CD8-positive, alpha-beta memory T cell (primary cell): Measurements from ENCODE around the gene PADI6. TPM values are rescaled to one million over a fixed set of nuclear protein-coding genes. Genes with fewer than 3 reads are reported as not detected.
A peak's percentile ranks its signal among the peaks of the same experiment; 100 is the strongest.
"Not testable (repeated sequence)": the region's sequence is repeated elsewhere in the genome, so short reads cannot be mapped to it uniquely, and the experiment has no call there.

Source experiments
- CTCF ChIA-PET: fragments of 350-600 bp; sonication (Branson Sonifier 250); formaldehyde crosslinking; loops from one replicate; lab custom pipeline; 2021; ENCODE audit warnings: antibody characterized with exemption; lab: Charles Lee
- POLR2A ChIA-PET: fragments of 350-600 bp; sonication (Branson Sonifier 250); formaldehyde crosslinking; loops from one replicate; lab custom pipeline; 2021; ENCODE audit warnings: antibody characterized with exemption; lab: Charles Lee
- DNase-seq, 5 donors: peaks; one replicate each; pipeline versions ENCODE4 v3.0.0 to v3.0.0-alpha.2; 2020 to 2022; ENCODE audit warnings: mixed read lengths in 1 of 5
- H3K27ac ChIP-seq: one replicate; pipeline ENCODE4 v1.7.0; 2013; ENCODE audit warnings: low read depth, mild to moderate bottlenecking, low read length, moderate library complexity
- H3K27me3 ChIP-seq: 2 replicates; pipeline ENCODE4 v1.7.0; 2013; ENCODE audit warnings: low read length, mild to moderate bottlenecking; ENCODE audit not compliant: insufficient read depth, poor library complexity, severe bottlenecking
- H3K36me3 ChIP-seq: 2 replicates; pipeline ENCODE4 v1.7.0; 2013; ENCODE audit warnings: mild to moderate bottlenecking, low read length, moderate library complexity; ENCODE audit not compliant: insufficient read depth
- H3K4me1 ChIP-seq: 2 replicates; pipeline ENCODE4 v1.7.0; 2013; ENCODE audit warnings: mild to moderate bottlenecking, low read length, moderate library complexity; ENCODE audit not compliant: insufficient read depth
- H3K4me3 ChIP-seq: 2 replicates; pipeline ENCODE4 v1.7.0; 2013; ENCODE audit warnings: mild to moderate bottlenecking, low read length
- H3K9me3 ChIP-seq: 2 replicates; pipeline ENCODE4 v1.7.0; 2013; ENCODE audit warnings: mild to moderate bottlenecking, low read length
- H3K27ac Mint-ChIP-seq, 8 donors: one replicate each; pipeline ENCODE4 v1.8.0; 2020 to 2021; ENCODE audit warnings: mixed read lengths in 8 of 8, mild to moderate bottlenecking in 6 of 8, inconsistent platforms in 3 of 8, moderate library complexity in 3 of 8
- H3K27me3 Mint-ChIP-seq, 2 donors: one replicate each; pipeline ENCODE4 v1.8.0; 2020 to 2021; ENCODE audit warnings: mixed read lengths in 2 of 2, mild to moderate bottlenecking in 1 of 2, moderate library complexity in 1 of 2
- H3K36me3 Mint-ChIP-seq, 3 donors: one replicate each; pipeline ENCODE4 v1.8.0; 2020 to 2021; ENCODE audit warnings: mixed read lengths in 3 of 3, inconsistent platforms in 1 of 3, mild to moderate bottlenecking in 1 of 3
- H3K4me1 Mint-ChIP-seq, 3 donors: one replicate each; pipeline ENCODE4 v1.8.0; 2020 to 2021; ENCODE audit warnings: mixed read lengths in 3 of 3, inconsistent platforms in 1 of 3, mild to moderate bottlenecking in 1 of 3
- H3K4me3 Mint-ChIP-seq, 7 donors: one replicate each; pipeline ENCODE4 v1.8.0; 2020 to 2021; ENCODE audit warnings: mixed read lengths in 7 of 7, mild to moderate bottlenecking in 6 of 7, moderate library complexity in 4 of 7, inconsistent platforms in 2 of 7
- H3K9me3 Mint-ChIP-seq, 5 donors: one replicate each; pipeline ENCODE4 v1.8.0; 2020 to 2022; ENCODE audit warnings: mixed read lengths in 5 of 5, mild to moderate bottlenecking in 3 of 5, moderate library complexity in 2 of 5, inconsistent platforms in 1 of 5
- polyA plus RNA-seq: library from polyadenylated mRNA; unstranded; fragments of 300-500 nt; fragmentation: Illumina TruSeq; gene quantifications from one replicate; pipeline ENCODE4 v1.2.3, GENCODE V29; 2021
- total RNA-seq, 2 experiments: library from RNA; stranded (reverse); gene quantifications; one replicate each; pipeline ENCODE4 v1.2.3, GENCODE V29; 2021

Gene PADI6
- total and polyA plus RNA-seq, 3 experiments from 2014 or later: not detected

- no peak for DNase-seq
- Mint-ChIP-seq H3K27me3 (peaks cover 0 to 2% of the 10 kb centered on the region in 2 donors), H3K4me3 (no peak overlapping the region), H3K4me1 (no peaks in the 10 kb centered on the region), H3K27ac (no peak overlapping the region), H3K36me3 (peaks cover 2 to 18% (median 3%) of the 10 kb centered on the region in 3 donors), H3K9me3 (no peaks in the 10 kb centered on the region)
- Histone ChIP-seq H3K27me3 (no peaks in the 10 kb centered on the region), H3K9me3 (no peaks in the 10 kb centered on the region), H3K36me3 (no peaks in the 10 kb centered on the region), H3K4me1 (no peaks in the 10 kb centered on the region), H3K27ac (no peak overlapping the region), H3K4me3 (no peak overlapping the region)
- ChIA-PET CTCF (no interaction called here), POLR2A (no interaction called here)
Measured at GRCh38 chr1:17403081-17403480, 31.1 kb downstream of the PADI6 start.

- Histone ChIP-seq H3K9me3 (no peaks in the 10 kb centered on the region), H3K4me3 (no peak overlapping the region), H3K27ac (no peak overlapping the region), H3K27me3 (no peaks in the 10 kb centered on the region), H3K4me1 (no peaks in the 10 kb centered on the region), H3K36me3 (peaks cover 10% of the 10 kb centered on the region)
- H3K4me3 Mint-ChIP-seq: no peak overlapping the region
- ChIA-PET CTCF (interaction anchor here (1.8 kb wide), 1 partner anchor 7 kb away, joined by 5 read pairs; no protein-coding TSS in a partner anchor), POLR2A (no interaction called here)
- H3K9me3 Mint-ChIP-seq: no peaks in the 10 kb centered on the region
- DNase-seq: no peak
- no peak overlapping the region for H3K27ac Mint-ChIP-seq
- H3K4me1 Mint-ChIP-seq: no peaks in the 10 kb centered on the region
- H3K27me3 Mint-ChIP-seq: peaks cover 0 to 2% of the 10 kb centered on the region in 2 donors
- peaks cover 3 to 29% (median 7%) of the 10 kb centered on the region in 3 donors for H3K36me3 Mint-ChIP-seq
Measured at GRCh38 chr1:17404034-17404684, 32.2 kb downstream of the PADI6 start.

- Histone ChIP-seq H3K4me1 (no peaks in the 10 kb centered on the region), H3K27me3 (no peaks in the 10 kb centered on the region), H3K4me3 (no peak overlapping the region), H3K36me3 (peaks cover 14% of the 10 kb centered on the region), H3K27ac (no peak overlapping the region), H3K9me3 (no peaks in the 10 kb centered on the region)
- POLR2A ChIA-PET: no interaction called here
- Mint-ChIP-seq H3K9me3 (no peaks in the 10 kb centered on the region), H3K4me1 (no peaks in the 10 kb centered on the region), H3K36me3 (peaks cover 3 to 36% (median 7%) of the 10 kb centered on the region in 3 donors), H3K27ac (no peak overlapping the region), H3K27me3 (peaks cover 0 to 2% of the 10 kb centered on the region in 2 donors), H3K4me3 (no peak overlapping the region)
- CTCF ChIA-PET: interaction anchor here (1.8 to 2.0 kb wide), 2 partner anchors 8 to 12 kb away, joined by 5 read pairs; no protein-coding TSS in a partner anchor
- no peak for DNase-seq
Measured at GRCh38 chr1:17404820-17405219, 32.8 kb downstream of the PADI6 start.

DNA sequence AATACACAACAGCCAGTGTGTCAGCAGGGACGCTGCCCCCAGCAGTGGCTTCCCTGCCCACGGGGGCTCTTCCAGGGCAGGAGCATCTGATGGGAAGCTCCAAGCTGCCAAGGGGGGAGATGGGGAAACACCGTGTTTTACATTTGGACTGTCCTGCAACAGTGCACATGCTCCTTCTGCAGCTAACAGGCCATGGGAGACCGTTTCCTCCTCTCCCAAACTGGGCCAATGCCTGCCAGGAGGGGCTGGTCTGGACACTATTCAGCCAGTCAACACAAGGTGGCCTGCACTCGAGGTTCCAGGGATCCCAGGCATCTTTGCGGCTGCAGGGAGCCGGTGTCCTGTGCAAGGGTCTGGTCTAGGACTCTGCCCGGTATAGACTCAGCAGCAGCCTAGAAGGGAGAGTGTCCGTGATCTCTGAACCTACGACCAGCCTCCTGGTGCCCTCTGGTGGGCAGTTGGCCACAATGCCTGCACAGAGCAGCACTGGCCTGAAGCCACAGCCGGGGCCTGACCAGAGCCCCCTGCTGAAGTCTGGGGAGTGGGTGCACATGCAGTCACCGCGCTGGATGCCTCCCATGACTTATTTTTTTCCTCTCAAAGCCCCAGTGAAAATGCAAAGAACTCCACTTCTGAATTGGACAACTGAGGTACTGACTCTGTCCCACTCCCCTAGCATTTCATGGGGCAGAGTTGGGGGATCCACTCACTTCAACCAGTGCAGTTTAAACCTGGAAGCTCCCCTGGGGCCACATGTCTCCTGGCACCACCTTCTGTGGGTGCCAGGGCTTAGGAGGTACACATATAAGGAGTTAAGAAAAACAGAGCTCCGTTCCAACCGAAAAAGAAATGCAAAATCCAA lies 34.1 kb downstream of the PADI6 start:
- H3K4me1 Mint-ChIP-seq: no peaks in the 10 kb centered on the region
- Histone ChIP-seq H3K27me3 (no peaks in the 10 kb centered on the region), H3K4me1 (no peaks in the 10 kb centered on the region), H3K27ac (no peak overlapping the region), H3K36me3 (peaks cover 27% of the 10 kb centered on the region), H3K9me3 (no peaks in the 10 kb centered on the region), H3K4me3 (no peak overlapping the region)
- H3K9me3 Mint-ChIP-seq: no peaks in the 10 kb centered on the region
- peak in 3 of 5 donors; percentile 7 to 54 (median 28) for DNase-seq
- CTCF ChIA-PET: interaction anchor here (1.5 to 2.0 kb wide), 3 partner anchors 9 to 42 kb away, joined by 3 to 5 read pairs (median 5); no protein-coding TSS in a partner anchor
- POLR2A ChIA-PET: no interaction called here
- H3K27ac Mint-ChIP-seq: no peak overlapping the region
- H3K4me3 Mint-ChIP-seq: no peak overlapping the region
- H3K36me3 Mint-ChIP-seq: peaks cover 3 to 49% (median 11%) of the 10 kb centered on the region in 3 donors
- H3K27me3 Mint-ChIP-seq: peaks cover 0 to 2% of the 10 kb centered on the region in 2 donors

DNA sequence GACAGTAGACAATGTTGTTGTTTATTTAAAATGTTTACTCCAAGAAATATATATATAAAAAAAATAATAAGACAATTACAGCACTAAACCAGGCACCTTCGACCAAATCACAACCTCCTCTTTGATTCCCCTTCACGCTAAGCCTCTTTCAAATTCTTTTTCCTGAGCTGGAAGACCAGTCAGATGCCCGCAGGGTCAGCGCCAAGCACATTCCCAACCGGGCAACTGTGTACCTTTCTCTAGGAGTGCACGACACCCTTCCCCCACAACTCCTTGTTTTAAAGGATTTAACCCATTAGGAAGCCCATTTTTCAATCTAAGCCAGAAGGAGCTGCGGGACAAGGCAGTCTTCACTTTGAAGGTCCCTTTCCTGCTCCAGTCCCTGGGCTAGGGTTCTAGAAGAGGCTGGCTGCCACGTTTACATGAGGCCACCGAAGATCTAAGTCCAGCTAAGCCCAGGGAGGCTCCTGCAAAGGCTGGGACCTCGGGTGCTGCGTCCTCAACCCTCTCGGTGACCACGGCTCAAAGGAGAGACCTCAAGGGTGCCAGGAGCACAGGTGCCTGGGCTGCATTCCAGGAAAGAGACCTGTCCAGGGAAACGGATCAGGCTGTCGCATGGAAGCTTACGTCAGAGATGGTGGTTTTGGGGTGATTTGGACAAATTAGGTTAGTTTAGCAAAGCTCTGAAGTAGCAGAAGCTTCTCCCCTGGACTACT lies 34.9 kb downstream of the PADI6 start:
- CTCF ChIA-PET: interaction anchor here (1.5 to 2.0 kb wide), 2 partner anchors 10 to 41 kb away, joined by 3 to 5 read pairs; no protein-coding TSS in a partner anchor
- H3K4me3 Mint-ChIP-seq, H3K9me3 ChIP-seq, H3K4me1 ChIP-seq, H3K4me3 ChIP-seq, H3K27me3 ChIP-seq, DNase-seq, H3K27me3 Mint-ChIP-seq, H3K9me3 Mint-ChIP-seq, POLR2A ChIA-PET, H3K4me1 Mint-ChIP-seq, H3K27ac ChIP-seq: not testable (repeated sequence)
- Mint-ChIP-seq H3K27ac (peak overlapping the region in 2 of 8 donors; percentile 64 to 82), H3K36me3 (peaks cover 3 to 57% (median 13%) of the 10 kb centered on the region in 3 donors)
- peaks cover 31% of the 10 kb centered on the region for H3K36me3 ChIP-seq

GRCh38 chr1:17407786-17408514 lies 36.0 kb downstream of the PADI6 start:
- POLR2A ChIA-PET, H3K4me1 ChIP-seq, DNase-seq, H3K4me3 ChIP-seq, H3K9me3 Mint-ChIP-seq, H3K27ac ChIP-seq, H3K9me3 ChIP-seq, H3K4me3 Mint-ChIP-seq, H3K4me1 Mint-ChIP-seq, H3K27me3 Mint-ChIP-seq, H3K27ac Mint-ChIP-seq, H3K27me3 ChIP-seq, CTCF ChIA-PET: not testable (repeated sequence)
- H3K36me3 Mint-ChIP-seq: peaks cover 3 to 67% (median 13%) of the 10 kb centered on the region in 3 donors
- peaks cover 42% of the 10 kb centered on the region for H3K36me3 ChIP-seq

GRCh38 chr1:17409391-17409811 lies 37.4 kb downstream of the PADI6 start:
- H3K36me3 ChIP-seq: peaks cover 53% of the 10 kb centered on the region
- POLR2A ChIA-PET: no interaction called here
- no peak overlapping the region for H3K4me3 Mint-ChIP-seq

More at GRCh38 chr1:17409391-17409811, 37.4 kb downstream of the PADI6 start:
- Histone ChIP-seq H3K4me1 (no peaks in the 10 kb centered on the region), H3K27ac (no peak overlapping the region), H3K9me3 (no peaks in the 10 kb centered on the region), H3K4me3 (no peak overlapping the region), H3K27me3 (no peaks in the 10 kb centered on the region)
- Mint-ChIP-seq H3K27me3 (no peaks in the 10 kb centered on the region), H3K27ac (no peak overlapping the region), H3K4me1 (peaks cover 0 to 2% (median 0%) of the 10 kb centered on the region in 3 donors), H3K9me3 (no peaks in the 10 kb centered on the region), H3K36me3 (peaks cover 3 to 80% (median 13%) of the 10 kb centered on the region in 3 donors)
- no peak for DNase-seq
- CTCF ChIA-PET: no interaction called here
